ENCODE measurements around the gene IKZF1. TPM values are rescaled to one million over a fixed set of nuclear protein-coding genes. Genes with fewer than 3 reads are reported as not detected.
A peak's percentile ranks its signal among the peaks of the same experiment; 100 is the strongest.

Gene IKZF1
- total RNA-seq, 2 donors from 2014 or later, result 4.9 to 5.6 TPM

DNA sequence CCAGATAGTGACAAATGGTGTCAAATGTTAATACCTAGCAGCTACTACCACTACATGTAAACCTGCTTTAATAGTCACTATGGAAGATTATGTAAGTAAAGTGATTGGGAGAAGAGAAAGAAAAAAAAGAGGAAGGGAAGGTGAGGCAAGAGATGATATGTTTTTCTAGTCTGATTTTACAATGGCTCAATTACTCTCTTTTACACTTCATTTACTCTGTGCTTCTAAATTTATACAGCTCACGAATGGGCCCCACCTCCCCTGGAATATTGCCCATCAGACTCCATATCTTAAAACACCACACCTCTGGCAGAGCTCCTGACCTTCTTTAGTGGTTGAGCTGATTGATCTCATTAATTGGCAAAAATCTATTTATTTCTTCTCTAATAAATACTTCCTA is 28.0 kb upstream of the IKZF1 start:
- intact Hi-C loops (cut with DNase I), result no loop called here
- no peaks in the 10 kb centered on the region for H3K36me3 ChIP-seq
- H3K4me1 ChIP-seq, result no peaks in the 10 kb centered on the region
- TF ChIP-seq, protein P1, sequence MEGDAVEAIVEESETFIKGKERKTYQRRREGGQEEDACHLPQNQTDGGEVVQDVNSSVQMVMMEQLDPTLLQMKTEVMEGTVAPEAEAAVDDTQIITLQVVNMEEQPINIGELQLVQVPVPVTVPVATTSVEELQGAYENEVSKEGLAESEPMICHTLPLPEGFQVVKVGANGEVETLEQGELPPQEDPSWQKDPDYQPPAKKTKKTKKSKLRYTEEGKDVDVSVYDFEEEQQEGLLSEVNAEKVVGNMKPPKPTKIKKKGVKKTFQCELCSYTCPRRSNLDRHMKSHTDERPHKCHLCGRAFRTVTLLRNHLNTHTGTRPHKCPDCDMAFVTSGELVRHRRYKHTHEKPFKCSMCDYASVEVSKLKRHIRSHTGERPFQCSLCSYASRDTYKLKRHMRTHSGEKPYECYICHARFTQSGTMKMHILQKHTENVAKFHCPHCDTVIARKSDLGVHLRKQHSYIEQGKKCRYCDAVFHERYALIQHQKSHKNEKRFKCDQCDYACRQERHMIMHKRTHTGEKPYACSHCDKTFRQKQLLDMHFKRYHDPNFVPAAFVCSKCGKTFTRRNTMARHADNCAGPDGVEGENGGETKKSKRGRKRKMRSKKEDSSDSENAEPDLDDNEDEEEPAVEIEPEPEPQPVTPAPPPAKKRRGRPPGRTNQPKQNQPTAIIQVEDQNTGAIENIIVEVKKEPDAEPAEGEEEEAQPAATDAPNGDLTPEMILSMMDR (IDR thresholded peaks at IDR 0.05), result no peak
- no peak overlapping the region for H3K27ac ChIP-seq
- H3K27me3 ChIP-seq, result no peaks in the 10 kb centered on the region
- H3K4me3 ChIP-seq, result no peak overlapping the region
- H3K9ac ChIP-seq (ENCODE audit: low read depth in 2 of 2, low read length in 2 of 2), result no peak overlapping the region
- H3K9me3 ChIP-seq, result no peaks in the 10 kb centered on the region
- DNase-seq, result no peak

DNA sequence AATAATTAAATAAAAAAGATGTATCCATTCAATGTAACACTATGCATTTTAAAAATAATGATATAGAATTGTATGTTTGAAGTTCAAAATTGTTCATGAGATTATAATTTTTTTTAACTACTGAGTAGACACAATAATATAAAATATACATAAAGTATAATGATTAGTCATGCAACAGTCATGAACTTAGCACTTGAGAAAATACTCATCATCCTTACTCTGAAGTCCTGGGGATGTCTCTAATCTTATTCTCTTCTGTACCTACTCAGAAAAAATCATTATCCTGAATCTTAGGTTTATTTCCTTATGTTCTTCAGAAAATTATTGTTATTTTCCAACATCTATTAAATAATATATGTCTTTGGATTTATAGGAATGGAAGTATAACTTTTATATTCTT is 26.4 kb upstream of the IKZF1 start:
- Histone ChIP-seq H3K27me3 (no peaks in the 10 kb centered on the region), H3K27ac (no peak overlapping the region), H3K9ac (ENCODE audit: low read depth in 2 of 2, low read length in 2 of 2) (no peak overlapping the region), H3K4me1 (no peaks in the 10 kb centered on the region), H3K36me3 (no peaks in the 10 kb centered on the region), H3K4me3 (no peak overlapping the region), H3K9me3 (no peaks in the 10 kb centered on the region)
- no peak for DNase-seq
- TF ChIP-seq, protein P1 (IDR thresholded peaks at IDR 0.05), result no peak
- intact Hi-C loops (cut with DNase I), result no loop called here

GRCh38 chr7:50281680-50282445 is 22.7 kb upstream of the IKZF1 start:
- DNase-seq, result no peak
- Histone ChIP-seq H3K27me3 (no peaks in the 10 kb centered on the region), H3K4me3 (no peak overlapping the region), H3K9ac (ENCODE audit: low read depth in 2 of 2, low read length in 2 of 2) (peak overlapping the region in 1 of 2 donors; percentile 35), H3K36me3 (no peaks in the 10 kb centered on the region), H3K4me1 (no peaks in the 10 kb centered on the region), H3K9me3 (no peaks in the 10 kb centered on the region), H3K27ac (peak overlapping the region; percentile 50)
- TF ChIP-seq, protein P1 (IDR thresholded peaks at IDR 0.05), result no peak
- intact Hi-C loops (cut with DNase I), result no loop called here

- Histone ChIP-seq H3K9ac (ENCODE audit: low read depth in 2 of 2, low read length in 2 of 2) (no peak overlapping the region), H3K27ac (peak overlapping the region; percentile 16), H3K9me3 (no peaks in the 10 kb centered on the region), H3K4me3 (no peak overlapping the region), H3K36me3 (no peaks in the 10 kb centered on the region), H3K4me1 (no peaks in the 10 kb centered on the region), H3K27me3 (no peaks in the 10 kb centered on the region)
- intact Hi-C loops (cut with DNase I), result no loop called here
- DNase-seq, result no peak
- TF ChIP-seq, protein P1 (IDR thresholded peaks at IDR 0.05), result no peak
Observed at GRCh38 chr7:50282813-50283605, 21.5 kb upstream of the IKZF1 start.

GRCh38 chr7:50283731-50284130 is 20.8 kb upstream of the IKZF1 start:
- Histone ChIP-seq H3K27me3 (no peaks in the 10 kb centered on the region), H3K9me3 (no peaks in the 10 kb centered on the region), H3K27ac (no peak overlapping the region), H3K4me3 (no peak overlapping the region), H3K4me1 (no peaks in the 10 kb centered on the region), H3K9ac (ENCODE audit: low read depth in 2 of 2, low read length in 2 of 2) (no peak overlapping the region), H3K36me3 (no peaks in the 10 kb centered on the region)
- TF ChIP-seq, protein P1 (IDR thresholded peaks at IDR 0.05), result no peak
- no peak for DNase-seq
- intact Hi-C loops (cut with DNase I), result no loop called here

Measured in colonic mucosa (tissue), 4 donors.